Stimulated activated naive B cell treated with anti-CD40 and anti-IgM and Interleukin-4, amounts not matched to agents 10 μg/mL and 1 μg/mL and 100 μg/mL, for 72 hours (primary cell): Measurements from ENCODE around the gene ATG10.
"Not testable (repeated sequence)": the region's sequence is repeated elsewhere in the genome, so short reads cannot be mapped to it uniquely, and the experiment has no call there.

Experiments
- ATAC-seq, 2 donors: fragments of 150-1000 bp; cut with Tn5 transposase; replicated peaks; 2 replicates each; pipeline ENCODE4 v1.10.0; 2021; ENCODE audit warnings: moderate library complexity in 1 of 2
- DNase-seq: peaks from one replicate; pipeline ENCODE4 v3.0.0; 2021
- H3K27ac Mint-ChIP-seq: one replicate; pipeline ENCODE4 v1.8.0; 2022; ENCODE audit warnings: mild to moderate bottlenecking, mixed read lengths
- H3K27me3 Mint-ChIP-seq, 2 donors: one replicate each; pipeline ENCODE4 v1.8.0; 2022; ENCODE audit warnings: mixed read lengths in 2 of 2
- H3K36me3 Mint-ChIP-seq, 2 donors: one replicate each; pipeline ENCODE4 v1.8.0; 2022; ENCODE audit warnings: mixed read lengths in 2 of 2, mild to moderate bottlenecking in 1 of 2
- H3K4me1 Mint-ChIP-seq, 2 donors: one replicate each; pipeline ENCODE4 v1.8.0; 2022; ENCODE audit warnings: mixed read lengths in 2 of 2, mild to moderate bottlenecking in 1 of 2
- H3K4me3 Mint-ChIP-seq, 2 donors: one replicate each; pipeline ENCODE4 v1.8.0; 2022; ENCODE audit warnings: mild to moderate bottlenecking in 2 of 2, mixed read lengths in 2 of 2, moderate library complexity in 1 of 2
- H3K9me3 Mint-ChIP-seq, 2 donors: one replicate each; pipeline ENCODE4 v1.8.0; 2022; ENCODE audit warnings: mixed read lengths in 2 of 2, mild to moderate bottlenecking in 1 of 2

ATG10 gene

GRCh38 chr5:81965524-81965923 is 6.3 kb upstream of the ATG10 start:
- H3K4me1 Mint-ChIP-seq = no peaks in the 10 kb centered on the region
- H3K27me3 Mint-ChIP-seq = no peaks in the 10 kb centered on the region
- DNase-seq (no peak), ATAC-seq (no peak)
- no peaks in the 10 kb centered on the region for H3K36me3 Mint-ChIP-seq
- no peak overlapping the region for H3K4me3 Mint-ChIP-seq
- no peaks in the 10 kb centered on the region for H3K9me3 Mint-ChIP-seq
- H3K27ac Mint-ChIP-seq = no peak overlapping the region

GRCh38 chr5:81969226-81969625 is 2.6 kb upstream of the ATG10 start:
- Mint-ChIP-seq H3K4me1 (peaks cover 0 to 13% of the 10 kb centered on the region in 2 donors), H3K36me3 (no peaks in the 10 kb centered on the region), H3K27me3 (no peaks in the 10 kb centered on the region), H3K4me3 (no peak overlapping the region), H3K27ac (no peak overlapping the region), H3K9me3 (no peaks in the 10 kb centered on the region)
- ATAC-seq (no peak), DNase-seq (no peak)

GRCh38 chr5:81969912-81970311 is 1.9 kb upstream of the ATG10 start:
- no peak for DNase-seq
- H3K9me3 Mint-ChIP-seq = no peaks in the 10 kb centered on the region
- H3K36me3 Mint-ChIP-seq = no peaks in the 10 kb centered on the region
- H3K4me3 Mint-ChIP-seq = no peak overlapping the region
- ATAC-seq = no peak
- no peaks in the 10 kb centered on the region for H3K27me3 Mint-ChIP-seq
- H3K4me1 Mint-ChIP-seq = peaks cover 0 to 13% of the 10 kb centered on the region in 2 donors
- H3K27ac Mint-ChIP-seq = no peak overlapping the region

GRCh38 chr5:81971111-81971711 is 612 bp upstream of the ATG10 start:
- Mint-ChIP-seq H3K36me3 (no peaks in the 10 kb centered on the region), H3K4me1 (peaks cover 0 to 13% of the 10 kb centered on the region in 2 donors), H3K4me3 (peak overlapping the region; percentile 90 to 96), H3K9me3 (no peaks in the 10 kb centered on the region), H3K27ac (peak overlapping the region; percentile 99), H3K27me3 (no peaks in the 10 kb centered on the region)
- peak in 1 of 2 donors; percentile 14 for ATAC-seq
- no peak for DNase-seq

GRCh38 chr5:81972492-81972783 is 615 bp downstream of the ATG10 start:
- peak; percentile 69 to 70 for ATAC-seq
- no peak for DNase-seq
- Mint-ChIP-seq H3K27ac (peak overlapping the region; percentile 99), H3K27me3 (no peaks in the 10 kb centered on the region), H3K4me1 (peaks cover 0 to 13% of the 10 kb centered on the region in 2 donors), H3K36me3 (peaks cover 0 to 7% of the 10 kb centered on the region in 2 donors), H3K4me3 (peak overlapping the region; percentile 75 to 90), H3K9me3 (no peaks in the 10 kb centered on the region)

GRCh38 chr5:81980160-81980559 is 8.3 kb downstream of the ATG10 start:
- ATAC-seq (no peak), DNase-seq (no peak)
- Mint-ChIP-seq H3K27ac (no peak overlapping the region), H3K27me3 (no peaks in the 10 kb centered on the region), H3K4me3 (no peak overlapping the region), H3K36me3 (peaks cover 17 to 53% of the 10 kb centered on the region in 2 donors), H3K4me1 (peaks cover 0 to 7% of the 10 kb centered on the region in 2 donors), H3K9me3 (no peaks in the 10 kb centered on the region)

- H3K9me3 Mint-ChIP-seq = peaks cover 0 to 2% of the 10 kb centered on the region in 2 donors
- peaks cover 0 to 7% of the 10 kb centered on the region in 2 donors for H3K4me1 Mint-ChIP-seq
- no peak overlapping the region for H3K4me3 Mint-ChIP-seq
- no peak overlapping the region for H3K27ac Mint-ChIP-seq
- no peaks in the 10 kb centered on the region for H3K27me3 Mint-ChIP-seq
- DNase-seq = no peak
- H3K36me3 Mint-ChIP-seq = peaks cover 21 to 57% of the 10 kb centered on the region in 2 donors
- ATAC-seq = no peak
These were observed 8.9 kb downstream of the ATG10 start for GRCh38 chr5:81980598-81981260.

GRCh38 chr5:81982172-81982685 is 10.4 kb downstream of the ATG10 start:
- H3K36me3 Mint-ChIP-seq = peaks cover 26 to 56% of the 10 kb centered on the region in 2 donors
- not testable (repeated sequence) for DNase-seq, ATAC-seq, H3K27me3 Mint-ChIP-seq, H3K4me3 Mint-ChIP-seq, H3K4me1 Mint-ChIP-seq, H3K9me3 Mint-ChIP-seq, H3K27ac Mint-ChIP-seq

GRCh38 chr5:81983148-81983547 is 11.3 kb downstream of the ATG10 start:
- not testable (repeated sequence) for H3K27me3 Mint-ChIP-seq, H3K4me3 Mint-ChIP-seq, DNase-seq, ATAC-seq, H3K4me1 Mint-ChIP-seq, H3K9me3 Mint-ChIP-seq, H3K27ac Mint-ChIP-seq
- H3K36me3 Mint-ChIP-seq = peaks cover 26 to 48% of the 10 kb centered on the region in 2 donors

GRCh38 chr5:81983563-81983962 is 11.7 kb downstream of the ATG10 start:
- DNase-seq, H3K9me3 Mint-ChIP-seq, H3K27ac Mint-ChIP-seq, H3K4me3 Mint-ChIP-seq, H3K4me1 Mint-ChIP-seq, ATAC-seq, H3K27me3 Mint-ChIP-seq: not testable (repeated sequence)
- peaks cover 29 to 48% of the 10 kb centered on the region in 2 donors for H3K36me3 Mint-ChIP-seq

GRCh38 chr5:81986126-81986525 is 14.3 kb downstream of the ATG10 start:
- ATAC-seq (no peak), DNase-seq (no peak)
- peaks cover 32 to 48% of the 10 kb centered on the region in 2 donors for H3K36me3 Mint-ChIP-seq
- no peak overlapping the region for H3K27ac Mint-ChIP-seq
- no peak overlapping the region for H3K4me3 Mint-ChIP-seq
- H3K27me3 Mint-ChIP-seq = no peaks in the 10 kb centered on the region
- H3K4me1 Mint-ChIP-seq = peaks cover 0 to 2% of the 10 kb centered on the region in 2 donors
- H3K9me3 Mint-ChIP-seq = peaks cover 0 to 2% of the 10 kb centered on the region in 2 donors

GRCh38 chr5:81989204-81989603 is 17.4 kb downstream of the ATG10 start:
- no peak overlapping the region for H3K27ac Mint-ChIP-seq
- ATAC-seq = no peak
- H3K27me3 Mint-ChIP-seq = no peaks in the 10 kb centered on the region
- no peak for DNase-seq
- peaks cover 0 to 2% of the 10 kb centered on the region in 2 donors for H3K9me3 Mint-ChIP-seq
- peaks cover 22 to 32% of the 10 kb centered on the region in 2 donors for H3K36me3 Mint-ChIP-seq
- peaks cover 0 to 2% of the 10 kb centered on the region in 2 donors for H3K4me1 Mint-ChIP-seq
- no peak overlapping the region for H3K4me3 Mint-ChIP-seq

- no peak for ATAC-seq
- Mint-ChIP-seq H3K36me3 (peaks cover 41 to 51% of the 10 kb centered on the region in 2 donors), H3K27me3 (no peaks in the 10 kb centered on the region), H3K9me3 (peaks cover 15 to 26% of the 10 kb centered on the region in 2 donors), H3K27ac (no peak overlapping the region), H3K4me3 (no peak overlapping the region), H3K4me1 (peaks cover 0 to 5% of the 10 kb centered on the region in 2 donors)
- DNase-seq = no peak
These were observed 22.9 kb downstream of the ATG10 start for GRCh38 chr5:81994679-81995078.

- DNase-seq (no peak), ATAC-seq (no peak)
- no peak overlapping the region for H3K27ac Mint-ChIP-seq
- no peak overlapping the region for H3K4me3 Mint-ChIP-seq
- peaks cover 18 to 30% of the 10 kb centered on the region in 2 donors for H3K9me3 Mint-ChIP-seq
- peaks cover 47 to 55% of the 10 kb centered on the region in 2 donors for H3K36me3 Mint-ChIP-seq
- H3K4me1 Mint-ChIP-seq = peaks cover 0 to 5% of the 10 kb centered on the region in 2 donors
- no peaks in the 10 kb centered on the region for H3K27me3 Mint-ChIP-seq
These were observed 23.6 kb downstream of the ATG10 start for GRCh38 chr5:81995407-81995806.

- no peaks in the 10 kb centered on the region for H3K4me1 Mint-ChIP-seq
- no peak overlapping the region for H3K4me3 Mint-ChIP-seq
- H3K27ac Mint-ChIP-seq = no peak overlapping the region
- ATAC-seq = no peak
- DNase-seq = no peak
- H3K27me3 Mint-ChIP-seq = no peaks in the 10 kb centered on the region
- peaks cover 7 to 16% of the 10 kb centered on the region in 2 donors for H3K36me3 Mint-ChIP-seq
- peaks cover 3 to 11% of the 10 kb centered on the region in 2 donors for H3K9me3 Mint-ChIP-seq
These were observed 32.7 kb downstream of the ATG10 start for GRCh38 chr5:82004511-82004910.
